ENCODE data around the gene MED16. TPM values are rescaled to one million over a fixed set of nuclear protein-coding genes. Genes with fewer than 3 reads are reported as not detected.

MED16 gene
- total and polyA plus RNA-seq, 8 donors = 16.7 to 126 (median 74.0) TPM

GRCh38 chr19:927780-928401 lies 34.9 kb upstream of the MED16 start:
- peak overlapping the region in 4 of 5 donors; percentile 84 to 91 (median 90) for H3K27ac ChIP-seq
- peak in 1 of 2 donors; percentile 64 for DNase-seq
- H3K27me3 ChIP-seq = peaks cover 0 to 4% (median 0%) of the 10 kb centered on the region in 3 donors
- no peak for TF ChIP-seq CTCF (IDR thresholded peaks at IDR 0.05)
- no peak for TF ChIP-seq EP300 (IDR thresholded peaks at IDR 0.05)
- no peak for TF ChIP-seq POLR2AphosphoS5 (IDR thresholded peaks at IDR 0.05)
- TF ChIP-seq POLR2A (IDR thresholded peaks at IDR 0.05) = no peak
- H3K4me1 ChIP-seq = peaks cover 27 to 64% (median 46%) of the 10 kb centered on the region in 4 donors
- H3K4me3 ChIP-seq = peak overlapping the region in 3 of 4 donors; percentile 65 to 98 (median 86)
- H3K36me3 ChIP-seq = peaks cover 0 to 19% (median 17%) of the 10 kb centered on the region in 4 donors
- H3K9me3 ChIP-seq = no peaks in the 10 kb centered on the region
- intact Hi-C loops (cut with DNase I; ENCODE audit: low total_unique reads) = no loop called here
- WGBS, 5 donors = 82 to 86% (median 85%) methylated on average over 3 to 12 of the region's 12 CpGs

GRCh38 chr19:927351-927779 lies 34.4 kb upstream of the MED16 start:
- Histone ChIP-seq H3K27me3 (no peaks in the 10 kb centered on the region), H3K4me1 (peaks cover 21 to 59% (median 40%) of the 10 kb centered on the region in 4 donors), H3K27ac (peak overlapping the region; percentile 17 to 91 (median 89)), H3K36me3 (peaks cover 0 to 19% (median 17%) of the 10 kb centered on the region in 4 donors), H3K9me3 (no peaks in the 10 kb centered on the region), H3K4me3 (peak overlapping the region; percentile 65 to 98 (median 88))
- intact Hi-C loops (cut with DNase I; ENCODE audit: low total_unique reads) = no loop called here
- no peak for TF ChIP-seq POLR2A (IDR thresholded peaks at IDR 0.05)
- TF ChIP-seq CTCF (IDR thresholded peaks at IDR 0.05) = no peak
- no peak for TF ChIP-seq POLR2AphosphoS5 (IDR thresholded peaks at IDR 0.05)
- no peak for TF ChIP-seq EP300 (IDR thresholded peaks at IDR 0.05)
- WGBS, 5 donors = 14 to 28% (median 19%) methylated on average over 9 to 15 of the region's 15 CpGs; no CpG with 5 or more reads in 1 of the 5 donors
- DNase-seq = peak in 1 of 2 donors; percentile 68

- H3K27me3 ChIP-seq = no peaks in the 10 kb centered on the region
- H3K27ac ChIP-seq = peak overlapping the region; percentile 75 to 91 (median 89)
- DNase-seq = peak; percentile 67 to 76
- TF ChIP-seq EP300 (IDR thresholded peaks at IDR 0.05) (no peak), POLR2A (IDR thresholded peaks at IDR 0.05) (no peak), CTCF (IDR thresholded peaks at IDR 0.05) (no peak), POLR2AphosphoS5 (IDR thresholded peaks at IDR 0.05) (no peak)
- WGBS, 5 donors = 0 to 1% (median 1%) methylated on average over 23 to 52 of the region's 52 CpGs
- H3K9me3 ChIP-seq = no peaks in the 10 kb centered on the region
- intact Hi-C loops (cut with DNase I; ENCODE audit: low total_unique reads) = no loop called here
- H3K4me3 ChIP-seq = peak overlapping the region; percentile 65 to 98 (median 88)
- peaks cover 21 to 55% (median 37%) of the 10 kb centered on the region in 4 donors for H3K4me1 ChIP-seq
- H3K36me3 ChIP-seq = peaks cover 0 to 19% (median 17%) of the 10 kb centered on the region in 4 donors
Observed at GRCh38 chr19:926589-927350, 33.8 kb upstream of the MED16 start.

GRCh38 chr19:926323-926588 lies 33.3 kb upstream of the MED16 start:
- H3K27me3 ChIP-seq = peaks cover 0 to 3% (median 3%) of the 10 kb centered on the region in 3 donors
- no peaks in the 10 kb centered on the region for H3K9me3 ChIP-seq
- H3K4me3 ChIP-seq = peak overlapping the region; percentile 65 to 98 (median 88)
- peaks cover 21 to 57% (median 42%) of the 10 kb centered on the region in 4 donors for H3K4me1 ChIP-seq
- TF ChIP-seq POLR2AphosphoS5 (IDR thresholded peaks at IDR 0.05) (no peak), EP300 (IDR thresholded peaks at IDR 0.05) (no peak), POLR2A (IDR thresholded peaks at IDR 0.05) (no peak), CTCF (IDR thresholded peaks at IDR 0.05) (no peak)
- no peak for DNase-seq
- H3K36me3 ChIP-seq = peaks cover 0 to 19% (median 17%) of the 10 kb centered on the region in 4 donors
- WGBS, 5 donors = 0 to 1% (median 0%) methylated on average over 19 to 21 of the region's 21 CpGs
- H3K27ac ChIP-seq = peak overlapping the region; percentile 75 to 91 (median 89)
- intact Hi-C loops (cut with DNase I; ENCODE audit: low total_unique reads) = no loop called here

Measured in stomach (tissue), 9 donors.